Measurements from ENCODE around the gene GALNT1. TPM values are rescaled to one million over a fixed set of nuclear protein-coding genes. Genes with fewer than 3 reads are reported as not detected.

GALNT1 gene
- total and polyA plus RNA-seq, 10 of the 15 experiments (the other 5 are each of a cell fraction or from before 2014, with no cell fraction given), result 8.0 to 53.7 (median 29.9) TPM

GRCh38 chr18:35653392-35654135, 72.0 kb downstream of the GALNT1 start (continued):
- TF ChIP-seq EZH2 (IDR thresholded peaks at IDR 0.05; ENCODE audit: borderline replicate concordance, control insufficient read depth, low read depth, low read length) (no peak), MLLT1 (IDR thresholded peaks at IDR 0.05) (no peak), CBX3 (IDR thresholded peaks at IDR 0.05; ENCODE audit: borderline replicate concordance, low read depth) (no peak), HDAC6 (IDR thresholded peaks at IDR 0.05; ENCODE audit: unreplicated experiment) (no peak)

GRCh38 chr18:35658112-35658511, 76.6 kb downstream of the GALNT1 start:
- H3K9ac ChIP-seq (ENCODE audit: control insufficient read depth, insufficient read depth, low read length), result no peak overlapping the region
- DNase-seq (ENCODE audit: low read depth, low spot score) (no peak), FAIRE-seq (no peak), ATAC-seq (no peak)
- H3K4me3 ChIP-seq, result no peak overlapping the region
- in situ Hi-C loops (cut with MboI), result no loop called here
- intact Hi-C loops (cut with micrococcal nuclease; ENCODE audit: unreplicated experiment), result no loop called here
- WGBS (ENCODE audit: insufficient coverage, insufficient replicate concordance, low lambda C conversion rate, missing lambda C conversion rate), result 92% methylated on average over 4 of the region's 4 CpGs
- H3K4me2 ChIP-seq (ENCODE audit: control insufficient read depth, insufficient read depth), result no peak overlapping the region
- H2AFZ ChIP-seq (ENCODE audit: control insufficient read depth, low read depth, low read length), result no peak overlapping the region
- H3K27ac ChIP-seq (ENCODE audit: control insufficient read depth, insufficient read depth), result no peak overlapping the region
- RAD21 ChIA-PET (ENCODE audit: unreplicated experiment), result no interaction called here
- no TSS peak for BruUV-seq (replicated peaks)
- SMC1A ChIA-PET (ENCODE audit: uncharacterized antibody, unreplicated experiment), result interaction anchor here (1.3 kb wide), 1 partner anchor 12 kb away, joined by 4 read pairs; no protein-coding TSS in a partner anchor
- TF ChIP-seq SUZ12 (IDR thresholded peaks at IDR 0.05; ENCODE audit: unreplicated experiment) (no peak), REST (IDR thresholded peaks at IDR 0.05; ENCODE audit: low read depth, low read length) (no peak), POLR2A (IDR thresholded peaks at IDR 0.05; ENCODE audit: low read depth, low read length) (no peak), RAD21 (IDR thresholded peaks at IDR 0.05; ENCODE audit: insufficient read depth, low read depth, low read length) (no peak), FOS (IDR thresholded peaks at IDR 0.05; ENCODE audit: borderline replicate concordance, extremely low read depth, insufficient read length) (no peak), POLR2AphosphoS5 (IDR thresholded peaks at IDR 0.05; ENCODE audit: low read length) (no peak), CTCF (IDR thresholded peaks at IDR 0.05 in 2 of 3, conservative IDR thresholded peaks at IDR 0.05 in 1 of 3; ENCODE audit: control insufficient read depth in 2 of 3, extremely low read depth in 1 of 3, insufficient read depth in 1 of 3, low read depth in 3 of 3, low read length in 3 of 3) (no peak), ZNF24 (IDR thresholded peaks at IDR 0.05) (no peak)
- no peaks in the 10 kb centered on the region for H3K27me3 ChIP-seq (replicated peaks in 1 of 2; ENCODE audit: control insufficient read depth in 2 of 2, insufficient read depth in 2 of 2, low read length in 1 of 2)
- H4K20me1 ChIP-seq (ENCODE audit: control insufficient read depth, insufficient read depth), result no peaks in the 10 kb centered on the region
- CTCF ChIA-PET, result interaction anchor here (1.1 kb wide), 1 partner anchor 11 kb away, joined by 3 read pairs; no protein-coding TSS in a partner anchor
- H3K79me2 ChIP-seq (ENCODE audit: control insufficient read depth, insufficient read depth, low read length), result no peaks in the 10 kb centered on the region
- no peaks in the 10 kb centered on the region; a peak in 1 of 4 replicates for H3K36me3 ChIP-seq (ENCODE audit: control insufficient read depth in 2 of 2, insufficient read depth in 2 of 2, low read length in 1 of 2)
- no peaks in the 10 kb centered on the region for H3K9me3 ChIP-seq (replicated peaks; ENCODE audit: control insufficient read depth, insufficient read depth, low read length)
- POLR2A ChIA-PET, result no interaction called here
- H3K4me1 ChIP-seq (ENCODE audit: control insufficient read depth, insufficient read depth, low read length), result peaks cover 7% of the 10 kb centered on the region; the same call in 1 of the 2 replicates
